DND-41 (cell line): ENCODE results near the gene SOX13.

Source experiments
- EZH2 ChIP-seq: IDR thresholded peaks from 3 replicates; pipeline ENCODE4 v1.6.1; 2012; ENCODE audit warnings: borderline replicate concordance, low read depth, mild to moderate bottlenecking, moderate library complexity, low read length, inconsistent platforms; ENCODE audit not compliant: severe bottlenecking
- TF ChIP-seq, protein P1 (sequence below): IDR thresholded peaks from 2 replicates; pipeline ENCODE4 v1.5.1; 2012; ENCODE audit warnings: borderline replicate concordance, low read length, moderate library complexity, mild to moderate bottlenecking; ENCODE audit not compliant: poor library complexity, severe bottlenecking; ENCODE audit errors: extremely low read depth

DNA sequence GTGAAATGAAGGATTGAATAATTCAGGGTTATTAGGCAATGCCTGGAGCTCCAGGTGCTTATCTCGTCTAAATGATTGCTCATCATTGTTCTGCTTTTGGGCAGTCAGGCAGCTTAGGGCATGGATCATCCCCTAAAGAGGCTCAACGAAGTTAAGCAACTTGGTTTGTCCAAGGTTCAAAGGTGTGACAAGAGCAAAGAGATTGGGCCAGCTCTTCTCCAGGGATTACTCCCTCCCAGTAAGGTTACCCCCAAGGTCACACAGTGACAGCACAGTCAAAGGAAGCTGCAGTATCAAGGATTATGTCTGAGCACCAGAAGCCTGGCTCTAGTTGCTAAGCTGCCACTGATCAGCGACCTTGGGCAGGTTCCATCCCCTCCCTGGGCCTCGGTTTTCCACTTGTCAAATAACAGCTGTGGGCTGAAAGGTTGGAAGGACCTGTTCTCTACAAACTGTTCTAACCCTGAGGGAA lies 72.2 kb downstream of the SOX13 start:
- TF ChIP-seq, protein P1, sequence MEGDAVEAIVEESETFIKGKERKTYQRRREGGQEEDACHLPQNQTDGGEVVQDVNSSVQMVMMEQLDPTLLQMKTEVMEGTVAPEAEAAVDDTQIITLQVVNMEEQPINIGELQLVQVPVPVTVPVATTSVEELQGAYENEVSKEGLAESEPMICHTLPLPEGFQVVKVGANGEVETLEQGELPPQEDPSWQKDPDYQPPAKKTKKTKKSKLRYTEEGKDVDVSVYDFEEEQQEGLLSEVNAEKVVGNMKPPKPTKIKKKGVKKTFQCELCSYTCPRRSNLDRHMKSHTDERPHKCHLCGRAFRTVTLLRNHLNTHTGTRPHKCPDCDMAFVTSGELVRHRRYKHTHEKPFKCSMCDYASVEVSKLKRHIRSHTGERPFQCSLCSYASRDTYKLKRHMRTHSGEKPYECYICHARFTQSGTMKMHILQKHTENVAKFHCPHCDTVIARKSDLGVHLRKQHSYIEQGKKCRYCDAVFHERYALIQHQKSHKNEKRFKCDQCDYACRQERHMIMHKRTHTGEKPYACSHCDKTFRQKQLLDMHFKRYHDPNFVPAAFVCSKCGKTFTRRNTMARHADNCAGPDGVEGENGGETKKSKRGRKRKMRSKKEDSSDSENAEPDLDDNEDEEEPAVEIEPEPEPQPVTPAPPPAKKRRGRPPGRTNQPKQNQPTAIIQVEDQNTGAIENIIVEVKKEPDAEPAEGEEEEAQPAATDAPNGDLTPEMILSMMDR: no peak
- no peak for TF ChIP-seq EZH2
